ENCODE data around the gene MEGF10.

DNA sequence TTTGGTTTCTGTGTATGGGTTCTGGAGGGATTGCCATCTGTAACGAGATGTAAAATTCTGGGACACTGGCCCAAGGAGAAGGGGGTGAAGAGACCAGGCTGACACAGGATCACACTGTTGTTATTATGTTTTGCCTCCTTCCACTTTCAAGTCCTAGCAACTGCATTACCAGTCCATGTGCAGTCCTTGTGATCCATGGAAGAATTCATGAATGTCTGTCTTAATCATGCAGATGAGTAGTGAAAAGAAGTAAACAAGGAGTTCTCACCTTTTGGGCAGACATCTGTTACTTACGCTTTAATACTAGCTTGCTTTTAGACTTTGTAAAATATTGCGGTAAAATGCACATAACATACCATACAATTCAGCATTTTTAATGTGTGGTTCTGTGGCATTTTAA is 18.3 kb downstream of the MEGF10 start:
- TF ChIP-seq, protein P1, sequence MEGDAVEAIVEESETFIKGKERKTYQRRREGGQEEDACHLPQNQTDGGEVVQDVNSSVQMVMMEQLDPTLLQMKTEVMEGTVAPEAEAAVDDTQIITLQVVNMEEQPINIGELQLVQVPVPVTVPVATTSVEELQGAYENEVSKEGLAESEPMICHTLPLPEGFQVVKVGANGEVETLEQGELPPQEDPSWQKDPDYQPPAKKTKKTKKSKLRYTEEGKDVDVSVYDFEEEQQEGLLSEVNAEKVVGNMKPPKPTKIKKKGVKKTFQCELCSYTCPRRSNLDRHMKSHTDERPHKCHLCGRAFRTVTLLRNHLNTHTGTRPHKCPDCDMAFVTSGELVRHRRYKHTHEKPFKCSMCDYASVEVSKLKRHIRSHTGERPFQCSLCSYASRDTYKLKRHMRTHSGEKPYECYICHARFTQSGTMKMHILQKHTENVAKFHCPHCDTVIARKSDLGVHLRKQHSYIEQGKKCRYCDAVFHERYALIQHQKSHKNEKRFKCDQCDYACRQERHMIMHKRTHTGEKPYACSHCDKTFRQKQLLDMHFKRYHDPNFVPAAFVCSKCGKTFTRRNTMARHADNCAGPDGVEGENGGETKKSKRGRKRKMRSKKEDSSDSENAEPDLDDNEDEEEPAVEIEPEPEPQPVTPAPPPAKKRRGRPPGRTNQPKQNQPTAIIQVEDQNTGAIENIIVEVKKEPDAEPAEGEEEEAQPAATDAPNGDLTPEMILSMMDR (IDR thresholded peaks at IDR 0.05), result no peak
- no peak for TF ChIP-seq POLR2A (IDR thresholded peaks at IDR 0.05)
